Prostate gland (tissue), 1 donor: ENCODE results near the gene LRRC4C.

ENCODE experiments used
- POLR2A ChIP-seq: fragments of 450-650 bp; IDR thresholded peaks from one replicate; pipeline ENCODE4 v1.6.1; 2016; ENCODE audit warnings: antibody characterized with exemption, mild to moderate bottlenecking
- POLR2AphosphoS5 ChIP-seq: sonication (generic); formaldehyde crosslinking; IDR thresholded peaks from one replicate; pipeline ENCODE4 v1.6.1; 2017; ENCODE audit warnings: antibody characterized with exemption

DNA sequence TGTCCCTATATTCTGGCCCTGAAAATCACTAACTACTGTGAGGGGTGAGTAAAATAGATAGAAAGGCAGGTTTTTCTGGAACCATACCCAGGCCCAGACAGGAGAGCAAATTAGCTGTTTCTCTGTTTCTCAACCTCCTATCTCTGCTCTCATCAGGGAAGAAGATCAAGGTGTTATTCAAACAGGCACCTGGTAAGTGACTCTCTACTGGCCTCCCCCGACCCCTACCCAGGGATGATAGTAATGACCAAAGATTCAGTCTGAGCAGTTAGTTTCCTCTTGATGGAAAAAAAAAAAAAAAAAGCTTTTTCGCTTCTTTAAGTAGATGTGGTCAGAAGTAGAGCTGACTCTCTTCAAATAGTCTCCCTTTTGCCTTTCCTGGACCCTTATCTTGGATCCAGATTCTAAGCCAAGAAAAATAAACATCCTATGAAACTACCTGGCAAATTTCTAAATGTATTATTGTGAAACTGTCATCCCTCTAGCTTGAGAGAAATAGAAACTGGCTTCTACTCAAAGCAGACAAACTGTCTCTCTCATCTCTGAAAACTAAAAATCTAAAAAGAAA is 9.9 kb downstream of the LRRC4C start:
- no peak for TF ChIP-seq POLR2A
- TF ChIP-seq POLR2AphosphoS5: no peak
